ENCODE measurements around the gene E2F2.

DNA sequence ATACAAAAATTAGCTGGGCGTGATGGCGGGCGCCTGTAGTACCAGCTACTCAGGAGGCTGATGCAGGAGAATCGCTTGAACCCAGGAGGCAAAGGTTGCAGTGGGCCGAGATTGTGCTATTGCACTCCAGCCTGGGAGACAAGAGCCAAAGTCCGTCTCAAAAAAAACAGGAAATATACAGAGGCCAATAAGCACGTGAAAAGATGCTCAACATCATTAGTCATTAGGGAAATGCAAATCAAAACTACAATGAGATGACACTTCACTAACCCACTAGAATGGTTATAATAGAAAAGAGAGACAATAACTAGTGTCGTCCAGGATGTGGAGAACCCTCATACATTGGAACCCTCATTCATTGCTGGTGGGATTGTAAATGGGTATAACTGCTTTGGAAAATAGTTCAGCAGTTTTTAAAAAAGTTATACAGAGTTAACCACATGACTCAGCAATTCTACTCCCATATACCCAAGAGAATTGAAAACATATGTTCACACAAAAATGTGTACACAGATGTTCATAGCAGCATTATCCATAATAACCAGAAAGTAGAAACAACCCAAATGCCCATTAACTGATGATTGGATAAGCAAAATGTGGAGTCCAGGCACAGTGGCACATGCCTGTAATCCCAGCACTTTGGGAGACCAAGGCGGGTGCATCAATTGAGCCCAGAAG, 6.4 kb upstream of the E2F2 start:
- TF ChIP-seq, protein P1, sequence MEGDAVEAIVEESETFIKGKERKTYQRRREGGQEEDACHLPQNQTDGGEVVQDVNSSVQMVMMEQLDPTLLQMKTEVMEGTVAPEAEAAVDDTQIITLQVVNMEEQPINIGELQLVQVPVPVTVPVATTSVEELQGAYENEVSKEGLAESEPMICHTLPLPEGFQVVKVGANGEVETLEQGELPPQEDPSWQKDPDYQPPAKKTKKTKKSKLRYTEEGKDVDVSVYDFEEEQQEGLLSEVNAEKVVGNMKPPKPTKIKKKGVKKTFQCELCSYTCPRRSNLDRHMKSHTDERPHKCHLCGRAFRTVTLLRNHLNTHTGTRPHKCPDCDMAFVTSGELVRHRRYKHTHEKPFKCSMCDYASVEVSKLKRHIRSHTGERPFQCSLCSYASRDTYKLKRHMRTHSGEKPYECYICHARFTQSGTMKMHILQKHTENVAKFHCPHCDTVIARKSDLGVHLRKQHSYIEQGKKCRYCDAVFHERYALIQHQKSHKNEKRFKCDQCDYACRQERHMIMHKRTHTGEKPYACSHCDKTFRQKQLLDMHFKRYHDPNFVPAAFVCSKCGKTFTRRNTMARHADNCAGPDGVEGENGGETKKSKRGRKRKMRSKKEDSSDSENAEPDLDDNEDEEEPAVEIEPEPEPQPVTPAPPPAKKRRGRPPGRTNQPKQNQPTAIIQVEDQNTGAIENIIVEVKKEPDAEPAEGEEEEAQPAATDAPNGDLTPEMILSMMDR (IDR thresholded peaks at IDR 0.05; ENCODE audit: low read length) = no peak
- no peak for TF ChIP-seq EZH2 (IDR thresholded peaks at IDR 0.05; ENCODE audit: borderline replicate concordance, low read length)
